GM18519 (cell line): ENCODE results near the gene FEM1A.
"Not testable (repeated sequence)": the region's sequence is repeated elsewhere in the genome, so short reads cannot be mapped to it uniquely, and the experiment has no call there.

ENCODE experiments used
- ATAC-seq: cut with Tn5 transposase; IDR thresholded peaks from one replicate; pipeline ENCODE4 v1.9.1; 2021; ENCODE audit warnings: mild to moderate bottlenecking, moderate library complexity; ENCODE audit not compliant: unreplicated experiment, low FRiP score

The FEM1A gene

DNA sequence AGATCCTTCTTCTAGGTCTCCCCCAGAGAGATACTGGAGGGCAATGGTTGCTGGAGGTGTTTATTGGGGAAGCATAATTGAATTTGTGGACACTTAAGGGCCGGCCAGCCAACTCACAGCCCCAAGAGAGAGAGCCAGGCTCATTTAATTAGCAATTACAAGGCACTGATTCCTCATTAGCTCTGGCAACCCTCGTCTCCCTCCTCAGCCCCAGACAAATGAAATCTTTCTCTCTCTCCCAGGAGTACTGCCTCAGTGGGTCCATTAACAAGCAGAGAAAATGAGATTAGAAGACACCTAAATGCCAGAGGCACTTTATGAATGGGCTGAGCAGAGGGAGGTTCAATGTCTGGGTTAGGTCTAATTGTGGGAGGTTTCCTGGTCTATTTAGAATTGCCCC, 19.0 kb upstream of the FEM1A start:
- no peak for ATAC-seq

DNA sequence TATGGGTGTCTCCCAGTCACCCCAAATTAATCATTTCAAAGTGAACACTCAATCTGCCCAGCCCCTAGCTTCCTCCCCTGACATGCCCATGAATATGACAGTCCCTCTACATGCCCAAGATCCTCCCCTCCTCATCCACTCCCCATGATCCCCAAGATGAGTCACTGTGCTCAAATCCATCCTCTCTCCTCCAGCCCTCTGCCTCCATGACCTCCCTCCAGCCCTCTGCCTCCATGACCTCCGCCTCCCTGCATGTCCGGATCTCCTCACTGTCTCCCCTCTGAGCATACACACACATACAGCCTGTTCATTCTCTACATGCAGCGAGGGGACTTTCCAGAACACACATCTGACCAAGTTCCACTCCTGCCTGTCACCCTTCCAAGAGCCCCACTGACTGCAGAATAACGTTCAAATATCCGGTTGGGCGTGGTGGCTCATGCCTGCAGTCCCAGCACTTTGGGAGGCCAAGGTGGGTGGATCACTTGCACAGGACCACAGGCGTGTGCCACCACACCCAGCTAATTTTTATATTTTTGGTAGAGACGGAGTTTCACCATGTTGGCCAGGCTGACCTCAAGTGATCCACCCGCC, 18.4 kb upstream of the FEM1A start:
- ATAC-seq, result no peak

DNA sequence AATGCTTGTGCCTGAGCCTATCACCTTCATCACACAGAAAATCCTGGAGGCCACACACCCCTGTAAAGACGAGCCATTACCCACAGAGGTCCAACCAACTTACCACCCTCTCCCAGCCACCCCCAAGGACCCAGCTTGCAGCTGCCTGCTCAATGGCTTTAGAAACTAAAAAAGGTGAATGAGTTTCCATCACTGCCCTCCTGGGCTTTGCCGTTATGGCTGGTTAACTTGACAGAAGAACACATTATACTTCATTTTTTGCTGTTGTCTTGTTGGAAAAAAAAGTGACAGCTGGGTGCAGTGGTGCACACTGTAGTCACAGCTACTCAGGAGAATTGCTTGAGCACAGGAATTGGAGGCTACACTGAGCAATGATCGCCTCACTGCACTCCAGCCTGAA, 17.4 kb upstream of the FEM1A start:
- no peak for ATAC-seq

DNA sequence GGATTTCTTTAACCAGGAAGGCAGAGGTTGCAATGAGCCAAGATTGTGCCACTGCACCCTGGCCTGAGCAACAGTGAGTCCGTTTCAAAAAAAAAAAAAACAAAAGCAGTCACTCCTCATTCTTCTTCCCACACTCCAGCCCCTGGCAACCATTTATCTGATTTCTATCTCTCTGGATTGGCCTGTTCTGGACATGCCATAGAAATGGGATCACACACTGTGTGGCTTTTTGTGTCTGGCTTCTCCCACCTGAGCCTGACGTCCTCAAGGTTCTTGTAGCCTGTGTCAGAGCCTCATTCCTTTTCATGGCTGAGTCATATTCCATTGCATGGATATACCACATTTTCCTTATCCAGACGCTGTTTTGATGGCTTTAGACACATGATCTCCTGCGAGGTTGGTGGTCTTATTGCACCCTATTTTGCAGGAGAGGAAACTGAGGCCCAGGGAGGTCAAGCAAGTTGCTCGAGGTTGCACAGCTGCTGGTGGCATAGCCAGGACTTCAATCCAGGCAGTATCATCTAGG, 15.8 kb upstream of the FEM1A start:
- ATAC-seq, result no peak

DNA sequence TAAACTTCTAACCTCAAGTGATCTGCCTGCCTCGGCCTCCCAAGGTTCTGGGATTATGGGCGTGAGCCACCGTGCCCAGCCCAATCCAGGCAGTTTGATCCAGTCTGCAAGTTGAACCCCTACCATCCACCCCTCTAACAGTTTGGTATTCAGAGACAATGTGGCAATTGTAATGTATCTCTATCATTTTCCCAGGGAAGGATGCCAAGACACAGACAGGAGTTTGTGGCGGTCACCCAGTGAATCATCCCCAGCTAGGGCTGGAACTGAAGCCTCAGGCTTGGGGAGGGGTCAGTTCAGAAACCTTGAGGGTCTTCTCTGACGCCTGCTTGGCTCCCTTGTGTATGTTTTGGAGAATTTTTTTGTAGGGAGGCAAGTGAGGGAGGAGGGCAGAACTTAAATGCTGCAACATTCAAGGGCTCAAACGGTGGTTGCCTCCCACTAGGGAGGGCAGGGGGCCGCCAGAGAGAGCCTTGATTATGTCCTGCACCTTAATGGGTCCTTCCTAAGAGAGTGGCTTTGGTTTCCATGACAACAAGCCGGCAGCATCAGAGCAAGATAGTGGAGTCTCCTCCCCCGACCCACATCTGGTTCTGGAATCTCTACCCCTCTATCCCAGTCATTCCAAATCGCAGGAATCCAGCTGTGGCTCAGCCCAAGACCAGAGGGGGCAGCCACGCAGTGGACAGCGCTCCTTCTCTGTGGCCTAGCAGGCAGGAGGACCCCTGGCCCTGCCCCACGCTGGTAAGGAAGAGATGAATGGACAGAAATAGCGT, 14.9 kb upstream of the FEM1A start:
- ATAC-seq, result no peak

DNA sequence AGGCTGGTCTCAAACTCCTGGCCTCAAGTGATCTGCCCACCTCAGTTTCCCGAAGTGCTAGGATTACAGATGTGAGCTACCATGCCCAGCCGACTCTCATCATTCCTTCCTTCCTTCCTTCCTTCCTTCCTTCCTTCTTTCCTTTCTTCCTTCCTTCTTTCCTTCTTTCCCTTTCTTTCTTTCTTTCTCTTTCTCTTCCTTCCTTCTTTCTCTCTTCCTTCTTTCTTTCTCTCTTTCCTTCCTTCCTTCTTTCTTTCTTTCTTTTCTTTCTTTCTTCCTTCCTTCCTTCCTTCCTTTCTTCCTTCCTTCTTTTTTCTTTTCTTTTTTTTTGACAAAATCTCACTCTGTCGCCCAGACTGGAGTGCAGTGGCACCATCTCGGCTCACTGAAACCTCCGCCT, 13.4 kb upstream of the FEM1A start:
- ATAC-seq, result not testable (repeated sequence)

DNA sequence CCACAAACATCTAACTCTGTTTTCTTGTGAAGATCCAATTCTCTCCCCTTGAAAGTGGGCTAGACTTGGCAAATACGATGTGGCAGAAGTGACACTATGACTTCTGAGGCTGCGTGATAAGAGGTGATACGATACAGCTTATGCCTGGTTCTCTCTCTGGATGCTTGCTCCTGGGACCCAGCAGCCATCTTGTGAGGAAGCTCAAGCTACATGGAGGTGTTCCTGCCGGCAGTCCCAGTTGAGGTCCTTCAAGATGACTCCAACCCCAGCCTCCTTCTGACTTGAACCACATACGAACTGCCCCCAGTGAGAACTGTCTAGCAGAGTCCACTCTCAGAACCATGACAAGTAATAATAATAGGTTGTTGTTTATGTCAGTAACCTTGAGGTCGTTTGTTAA, 10.7 kb upstream of the FEM1A start:
- ATAC-seq, result no peak

DNA sequence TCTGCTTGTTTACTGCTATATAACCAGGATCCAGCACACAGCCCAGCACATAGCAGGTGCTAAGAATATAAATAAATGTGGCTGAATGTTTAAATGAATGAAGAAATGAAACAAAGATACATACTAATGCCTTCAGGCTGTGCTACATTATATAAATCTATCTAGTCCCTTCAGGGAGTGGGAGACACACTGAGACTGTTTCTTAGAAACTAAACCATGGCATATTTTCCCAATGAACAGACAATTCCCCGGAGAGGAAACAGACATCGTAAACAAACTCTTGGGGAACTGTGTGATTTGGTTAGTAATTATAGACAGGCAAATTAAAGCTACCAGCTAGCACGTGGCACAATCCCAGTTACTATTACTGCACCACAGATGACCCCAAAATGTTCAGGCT, 9.7 kb upstream of the FEM1A start:
- ATAC-seq, result no peak

DNA sequence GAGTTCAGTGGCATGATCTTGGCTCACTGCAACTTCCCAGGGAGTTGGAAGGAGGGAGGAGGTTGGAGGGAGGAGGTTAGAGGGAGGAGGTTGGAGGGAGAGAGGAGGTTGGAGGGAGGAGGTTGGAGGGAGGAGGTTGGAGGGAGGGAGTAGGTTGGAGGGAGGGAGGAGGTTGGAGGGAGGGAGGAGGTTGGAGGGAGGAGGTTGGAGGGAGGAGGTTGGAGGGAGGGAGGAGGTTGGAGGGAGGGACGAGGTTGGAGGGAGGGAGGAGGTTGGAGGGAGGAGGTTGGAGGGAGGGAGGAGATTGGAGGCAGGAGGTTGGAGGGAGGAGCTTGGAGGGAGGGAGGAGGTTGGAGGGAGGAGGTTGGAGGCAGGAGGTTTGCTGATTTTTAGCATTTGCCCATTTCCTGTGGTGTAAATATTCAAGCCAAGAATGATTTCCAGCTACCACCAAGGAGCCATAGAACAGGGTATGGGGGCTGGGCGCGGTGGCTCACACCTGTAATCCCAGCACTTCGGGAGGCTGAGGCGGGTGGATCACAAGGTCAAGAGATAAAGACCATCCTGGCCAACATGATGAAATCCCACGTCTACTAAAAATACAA, 5.0 kb upstream of the FEM1A start:
- not testable (repeated sequence) for ATAC-seq

DNA sequence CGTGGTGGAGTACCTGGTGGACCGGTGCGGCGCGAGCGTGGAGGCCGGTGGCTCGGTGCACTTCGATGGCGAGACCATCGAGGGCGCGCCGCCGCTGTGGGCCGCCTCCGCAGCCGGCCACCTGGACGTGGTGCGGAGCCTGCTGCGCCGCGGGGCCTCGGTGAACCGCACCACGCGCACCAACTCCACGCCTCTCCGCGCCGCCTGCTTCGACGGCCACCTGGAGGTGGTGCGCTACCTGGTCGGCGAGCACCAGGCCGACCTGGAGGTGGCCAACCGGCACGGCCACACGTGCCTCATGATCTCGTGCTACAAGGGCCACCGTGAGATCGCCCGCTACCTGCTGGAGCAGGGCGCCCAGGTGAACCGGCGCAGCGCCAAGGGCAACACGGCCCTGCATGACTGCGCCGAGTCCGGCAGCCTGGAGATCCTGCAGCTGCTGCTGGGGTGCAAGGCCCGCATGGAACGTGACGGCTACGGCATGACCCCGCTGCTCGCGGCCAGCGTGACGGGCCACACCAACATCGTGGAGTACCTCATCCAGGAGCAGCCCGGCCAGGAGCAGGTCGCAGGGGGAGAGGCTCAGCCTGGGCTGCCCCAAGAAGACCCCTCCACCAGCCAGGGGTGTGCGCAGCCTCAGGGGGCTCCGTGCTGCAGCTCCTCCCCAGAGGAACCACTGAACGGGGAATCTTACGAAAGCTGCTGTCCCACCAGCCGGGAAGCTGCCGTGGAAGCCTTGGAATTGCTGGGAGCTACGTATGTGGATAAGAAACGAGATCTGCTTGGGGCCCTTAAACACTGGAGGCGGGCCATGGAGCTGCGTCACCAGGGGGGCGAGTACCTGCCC, 708 bp downstream of the FEM1A start:
- not testable (repeated sequence) for ATAC-seq

DNA sequence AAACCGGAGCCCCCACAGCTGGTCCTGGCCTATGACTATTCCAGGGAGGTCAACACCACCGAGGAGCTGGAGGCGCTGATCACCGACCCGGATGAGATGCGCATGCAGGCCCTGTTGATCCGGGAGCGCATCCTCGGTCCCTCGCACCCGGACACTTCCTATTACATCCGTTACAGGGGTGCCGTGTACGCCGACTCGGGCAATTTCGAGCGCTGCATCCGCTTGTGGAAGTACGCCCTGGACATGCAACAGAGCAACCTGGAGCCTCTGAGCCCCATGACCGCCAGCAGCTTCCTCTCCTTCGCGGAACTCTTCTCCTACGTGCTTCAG, 1.3 kb downstream of the FEM1A start:
- ATAC-seq, result not testable (repeated sequence)

DNA sequence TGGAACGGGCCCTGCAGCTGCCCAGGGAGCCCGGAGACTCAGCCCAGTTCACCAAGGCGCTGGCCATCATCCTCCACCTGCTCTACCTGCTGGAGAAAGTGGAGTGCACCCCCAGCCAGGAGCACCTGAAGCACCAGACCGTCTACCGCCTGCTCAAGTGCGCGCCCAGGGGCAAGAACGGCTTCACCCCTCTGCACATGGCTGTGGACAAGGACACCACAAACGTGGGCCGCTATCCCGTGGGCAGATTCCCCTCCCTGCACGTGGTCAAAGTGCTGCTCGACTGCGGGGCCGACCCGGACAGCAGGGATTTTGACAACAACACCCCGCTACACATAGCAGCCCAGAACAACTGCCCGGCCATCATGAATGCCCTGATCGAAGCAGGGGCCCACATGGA, 1.7 kb downstream of the FEM1A start:
- not testable (repeated sequence) for ATAC-seq

DNA sequence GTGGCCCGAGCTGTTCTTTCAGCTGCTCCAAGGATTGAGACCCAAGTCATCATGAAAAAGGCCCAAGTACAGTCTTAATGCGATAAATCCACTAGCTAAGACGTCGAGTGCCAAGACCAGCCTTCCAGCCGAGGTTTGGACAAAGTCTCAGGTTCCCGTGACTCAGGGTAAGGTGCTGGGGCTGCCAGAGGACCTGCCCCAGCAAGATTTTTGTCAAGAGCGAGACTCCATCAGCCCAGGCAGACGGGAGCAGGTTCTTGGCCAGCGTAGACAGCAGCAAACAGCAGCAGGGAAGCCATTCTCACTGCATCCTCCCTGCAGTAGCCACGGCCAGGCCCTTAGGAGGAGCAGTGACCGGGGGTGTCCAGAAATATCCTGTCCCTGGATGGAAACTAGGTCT, 3.4 kb downstream of the FEM1A start:
- ATAC-seq, result no peak

DNA sequence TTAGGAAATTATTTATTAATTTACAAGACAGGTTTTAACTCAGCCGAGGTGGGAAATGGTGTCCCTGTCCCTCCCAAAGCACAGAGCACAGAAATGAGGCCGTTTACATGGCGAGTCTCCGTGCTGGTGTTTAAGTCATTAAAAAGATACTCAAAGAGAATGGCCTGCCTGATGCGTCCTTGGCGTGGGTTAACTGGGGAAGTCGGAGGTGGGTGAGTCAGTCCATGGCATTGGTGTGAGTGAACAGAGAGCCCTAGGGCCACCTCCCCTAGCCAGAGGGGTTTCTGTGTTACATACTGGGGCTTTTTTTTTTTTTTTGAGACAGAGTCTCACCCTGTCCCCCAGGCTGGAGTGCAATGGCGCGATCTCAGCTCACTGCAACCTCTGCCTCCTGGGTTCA, 3.9 kb downstream of the FEM1A start:
- no peak for ATAC-seq

DNA sequence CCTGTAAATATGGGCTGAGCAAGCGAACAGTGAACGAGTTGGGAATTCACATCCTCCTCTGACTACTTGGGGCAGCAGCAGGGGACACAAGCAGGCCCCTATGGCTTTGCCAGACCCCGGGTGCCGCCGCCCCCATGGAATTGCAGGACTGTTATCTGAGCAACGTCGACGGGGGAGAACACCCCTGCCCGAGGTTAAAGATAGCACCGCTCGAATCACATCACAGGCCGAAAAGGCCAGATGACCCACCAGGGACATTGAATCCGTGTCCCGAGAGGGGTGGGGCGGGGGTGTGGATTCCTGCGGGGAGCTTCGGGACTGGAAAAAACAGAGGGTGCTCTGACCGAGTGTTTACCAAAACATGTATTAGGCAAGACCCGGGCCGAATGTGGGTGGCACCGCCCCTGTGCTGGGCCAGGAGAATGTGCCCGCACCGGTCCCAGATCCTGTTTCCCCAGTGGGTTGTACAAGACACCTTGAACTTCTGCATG, 9.1 kb downstream of the FEM1A start:
- ATAC-seq, result no peak

DNA sequence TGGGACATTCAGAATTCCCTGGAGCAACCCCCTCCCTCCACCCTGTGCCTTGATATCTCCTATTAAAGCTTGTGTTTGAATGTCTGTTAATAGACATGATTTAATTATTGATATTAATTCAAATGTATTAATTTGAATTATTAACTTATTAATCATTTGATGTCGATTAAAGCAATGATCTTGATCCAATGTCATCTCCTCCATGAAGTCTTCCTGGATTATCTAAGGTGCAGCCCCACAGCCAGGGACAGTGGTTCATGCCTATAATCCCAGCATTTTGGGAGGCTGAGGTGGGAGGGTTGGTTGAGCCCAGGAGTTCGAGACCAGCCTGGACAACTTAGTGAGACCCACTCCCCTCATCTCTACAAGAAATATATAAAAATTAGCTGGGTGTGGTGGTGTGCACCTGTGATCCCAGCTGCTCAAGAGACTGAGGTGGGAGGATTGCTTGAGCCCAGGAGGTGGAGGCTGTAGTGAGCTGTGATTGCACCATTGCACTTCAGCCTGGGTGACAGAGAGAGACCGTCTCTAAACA, 9.6 kb downstream of the FEM1A start:
- ATAC-seq, result no peak

DNA sequence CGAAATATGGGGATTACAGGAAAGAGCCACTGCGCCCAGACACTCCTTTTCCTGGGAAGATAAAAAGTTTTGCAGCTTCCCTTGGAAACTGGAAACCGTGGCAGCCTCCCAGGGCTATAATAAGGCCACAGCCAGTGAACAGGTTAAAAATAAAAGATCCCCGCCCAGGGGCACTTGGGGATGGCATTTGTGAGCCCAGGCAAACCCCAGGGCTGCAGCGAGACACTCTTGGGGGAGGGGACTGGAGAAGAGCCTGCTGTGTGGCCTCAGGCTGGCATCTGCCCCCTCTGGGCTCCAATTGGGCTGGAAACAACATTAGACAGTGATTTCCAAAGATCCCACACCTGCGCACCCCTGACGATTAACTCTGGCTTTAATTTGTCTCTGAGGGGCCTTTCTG, 11.2 kb downstream of the FEM1A start:
- no peak for ATAC-seq

DNA sequence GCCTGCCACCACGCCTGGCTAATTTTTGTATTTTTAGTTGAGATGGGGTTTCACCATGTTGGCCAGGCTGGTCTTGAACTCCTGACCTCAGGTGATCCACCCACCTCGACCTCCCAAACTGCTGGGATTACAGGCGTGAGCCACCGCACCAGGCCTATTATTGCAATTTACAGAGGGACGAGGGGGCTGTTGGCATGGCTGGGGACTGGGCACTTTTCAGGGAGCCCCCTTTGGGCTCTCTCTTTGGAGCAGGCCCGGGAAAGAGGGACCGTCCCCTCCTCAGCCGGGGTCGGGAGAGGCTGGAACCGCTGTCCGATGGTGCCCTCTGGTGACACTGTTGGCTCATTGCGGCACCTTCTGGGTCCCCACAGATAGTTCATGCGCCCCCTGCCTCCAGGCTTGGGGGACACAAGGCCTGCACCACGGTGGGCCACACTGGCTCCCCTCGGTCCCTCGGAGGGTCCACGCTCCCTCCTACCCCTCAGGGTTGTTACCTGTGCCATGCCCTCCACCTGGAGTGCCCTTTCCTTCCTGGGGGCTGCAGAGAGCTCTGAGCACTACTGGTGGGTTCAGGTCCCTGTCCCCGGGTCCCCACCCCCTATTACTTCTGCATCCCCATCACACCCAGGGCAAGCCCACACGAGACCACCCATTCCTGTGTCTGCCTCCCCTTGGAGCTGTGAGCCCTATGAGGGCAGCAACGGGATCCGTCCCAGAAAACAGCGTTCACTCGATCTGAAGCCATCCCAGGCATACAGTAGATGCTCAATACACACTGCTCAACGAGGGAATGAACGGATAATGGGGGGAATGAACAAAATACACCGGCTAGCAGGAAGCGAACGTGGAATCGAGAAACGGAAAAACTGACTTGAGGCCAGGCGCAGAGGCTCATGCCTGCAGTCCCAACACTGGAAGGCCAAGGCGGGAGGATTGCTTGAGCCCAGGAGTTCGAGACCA, 12.5 kb downstream of the FEM1A start:
- ATAC-seq, result no peak

DNA sequence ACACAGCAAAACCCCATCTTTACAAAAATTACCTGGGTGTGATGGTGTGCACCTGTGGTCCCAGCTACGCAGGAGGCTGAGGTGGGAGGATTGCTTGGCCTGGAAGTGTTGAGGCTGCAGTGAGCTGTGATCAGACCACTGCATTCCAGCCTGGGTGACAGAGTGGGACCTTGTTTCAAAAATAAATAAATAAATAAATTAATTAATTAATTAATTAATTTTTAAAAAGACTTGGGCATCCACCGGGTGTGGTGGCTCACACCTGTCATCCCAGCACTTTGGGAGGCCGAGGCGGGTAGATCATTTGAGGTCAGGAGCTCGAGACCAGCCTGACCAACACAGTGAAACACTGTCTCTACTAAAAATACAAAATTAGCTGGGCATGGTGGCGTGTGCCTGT, 13.6 kb downstream of the FEM1A start:
- not testable (repeated sequence) for ATAC-seq
